BJ (cell line): ENCODE measurements around the gene FBXO31. TPM values are rescaled to one million over a fixed set of nuclear protein-coding genes. Genes with fewer than 3 reads are reported as not detected.

Experiments
- CTCF ChIA-PET: fragments of 350-600 bp; formaldehyde crosslinking; extraction: SDS; loops from one replicate; lab custom pipeline; 2021; ENCODE audit warnings: antibody characterized with exemption, inconsistent platforms; lab: Yijun Ruan, JAX
- POLR2A ChIA-PET: fragments of 300-600 bp; sonication (Branson Sonifier 250); formaldehyde crosslinking; extraction: SDS; loops from one replicate; lab custom pipeline; 2021; ENCODE audit warnings: antibody characterized with exemption; lab: Charles Lee
- DNase-seq: peaks from one replicate; pipeline ENCODE4 v3.0.0-alpha.2; 2011; ENCODE audit warnings: low read depth
- H3K27me3 ChIP-seq: 2 replicates; pipeline ENCODE4 v1.6.0; 2011; ENCODE audit warnings: low read length; ENCODE audit not compliant: control insufficient read depth, insufficient read depth
- H3K36me3 ChIP-seq: 2 replicates; pipeline ENCODE4 v1.5.1; 2011; ENCODE audit warnings: low read length; ENCODE audit not compliant: control insufficient read depth, insufficient read depth
- H3K4me3 ChIP-seq: 2 replicates; pipeline ENCODE4 v1.5.1; 2011; ENCODE audit warnings: low read depth, mild to moderate bottlenecking, control low read depth, low read length
- polyA plus RNA-seq: library from polyadenylated mRNA; depleted of rRNA; stranded (reverse); fragments of >200 nt; gene quantifications from 2 replicates; pipeline ENCODE4 v1.2.3, GENCODE V29; 2011
- TF ChIP-seq, protein P1 (sequence below): IDR thresholded peaks from 2 replicates; pipeline ENCODE4 v1.5.1; 2011; ENCODE audit warnings: low read depth, mild to moderate bottlenecking, control low read depth, inconsistent platforms, low read length, moderate library complexity; ENCODE audit not compliant: insufficient read depth

FBXO31 gene
- polyA plus RNA-seq, 1 experiment: 24.8 TPM

DNA sequence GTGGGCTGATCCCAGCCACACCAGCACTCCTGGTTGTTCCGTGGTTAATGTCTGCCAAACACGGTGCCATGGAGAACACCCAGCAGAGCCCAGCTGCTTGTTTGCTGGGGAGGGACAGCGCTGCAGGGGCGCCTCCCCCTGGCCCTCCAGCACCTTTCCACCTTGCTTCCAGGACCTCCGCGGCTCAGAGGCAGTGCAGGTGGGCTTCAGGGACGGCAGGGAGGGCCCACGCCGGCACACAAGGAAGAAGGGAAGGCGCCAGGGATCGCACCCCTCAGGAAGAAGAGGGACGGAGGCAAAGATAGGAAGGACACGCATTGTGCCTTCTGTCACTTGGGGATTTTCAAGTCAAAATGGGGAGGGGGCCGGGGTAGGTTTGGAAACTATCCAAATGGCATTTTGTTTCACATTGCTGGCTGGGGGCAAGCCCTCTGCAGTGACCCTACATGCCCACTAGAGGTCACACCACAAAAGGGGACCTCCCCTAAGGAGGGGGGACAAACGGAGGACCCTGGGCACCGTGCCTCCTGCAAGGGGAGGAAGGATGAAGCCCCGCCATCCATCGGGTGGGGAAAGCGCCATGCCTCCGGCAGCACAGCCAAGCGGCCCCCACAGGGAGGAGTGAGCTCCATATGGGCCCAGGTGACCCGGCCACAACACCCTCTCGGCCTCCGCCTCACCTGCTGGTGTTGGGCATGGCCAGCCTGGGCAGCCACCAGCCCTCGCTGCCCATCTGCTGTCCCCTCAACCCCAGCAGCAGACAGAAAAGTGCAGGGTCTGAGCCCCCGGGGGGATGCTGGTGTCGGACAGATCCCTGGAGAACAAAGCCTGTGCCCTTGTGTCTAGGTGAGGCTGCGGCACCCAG is 58.9 kb downstream of the FBXO31 start:
- no peak for DNase-seq
- Histone ChIP-seq H3K27me3 (no peaks in the 10 kb centered on the region), H3K36me3 (peaks cover 4% of the 10 kb centered on the region), H3K4me3 (no peak overlapping the region)
- ChIA-PET CTCF (interaction anchor here (0.8 to 1.9 kb wide), 10 partner anchors 9 to 312 kb away, joined by 3 to 13 read pairs (median 4); partner anchors contain the start of genes FBXO31 and MAP1LC3B), POLR2A (no interaction called here)
- TF ChIP-seq, protein P1, sequence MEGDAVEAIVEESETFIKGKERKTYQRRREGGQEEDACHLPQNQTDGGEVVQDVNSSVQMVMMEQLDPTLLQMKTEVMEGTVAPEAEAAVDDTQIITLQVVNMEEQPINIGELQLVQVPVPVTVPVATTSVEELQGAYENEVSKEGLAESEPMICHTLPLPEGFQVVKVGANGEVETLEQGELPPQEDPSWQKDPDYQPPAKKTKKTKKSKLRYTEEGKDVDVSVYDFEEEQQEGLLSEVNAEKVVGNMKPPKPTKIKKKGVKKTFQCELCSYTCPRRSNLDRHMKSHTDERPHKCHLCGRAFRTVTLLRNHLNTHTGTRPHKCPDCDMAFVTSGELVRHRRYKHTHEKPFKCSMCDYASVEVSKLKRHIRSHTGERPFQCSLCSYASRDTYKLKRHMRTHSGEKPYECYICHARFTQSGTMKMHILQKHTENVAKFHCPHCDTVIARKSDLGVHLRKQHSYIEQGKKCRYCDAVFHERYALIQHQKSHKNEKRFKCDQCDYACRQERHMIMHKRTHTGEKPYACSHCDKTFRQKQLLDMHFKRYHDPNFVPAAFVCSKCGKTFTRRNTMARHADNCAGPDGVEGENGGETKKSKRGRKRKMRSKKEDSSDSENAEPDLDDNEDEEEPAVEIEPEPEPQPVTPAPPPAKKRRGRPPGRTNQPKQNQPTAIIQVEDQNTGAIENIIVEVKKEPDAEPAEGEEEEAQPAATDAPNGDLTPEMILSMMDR: peak; percentile 84

GRCh38 chr16:87323727-87324410 is 59.7 kb downstream of the FBXO31 start:
- Histone ChIP-seq H3K4me3 (no peak overlapping the region), H3K27me3 (no peaks in the 10 kb centered on the region), H3K36me3 (peaks cover 3% of the 10 kb centered on the region)
- no peak for DNase-seq
- TF ChIP-seq, protein P1: no peak
- CTCF ChIA-PET: interaction anchor here (0.9 to 1.9 kb wide), 7 partner anchors 10 to 313 kb away, joined by 3 to 13 read pairs (median 4); partner anchors contain the start of genes FBXO31 and MAP1LC3B
- POLR2A ChIA-PET: no interaction called here

GRCh38 chr16:87322833-87323726 is 60.5 kb downstream of the FBXO31 start:
- POLR2A ChIA-PET: no interaction called here
- Histone ChIP-seq H3K36me3 (peaks cover 3% of the 10 kb centered on the region), H3K27me3 (no peaks in the 10 kb centered on the region), H3K4me3 (no peak overlapping the region)
- DNase-seq: no peak
- TF ChIP-seq, protein P1: no peak
- CTCF ChIA-PET: interaction anchor here (0.9 to 1.9 kb wide), 7 partner anchors 11 to 313 kb away, joined by 3 to 13 read pairs (median 4); partner anchors contain the start of genes FBXO31 and MAP1LC3B

DNA sequence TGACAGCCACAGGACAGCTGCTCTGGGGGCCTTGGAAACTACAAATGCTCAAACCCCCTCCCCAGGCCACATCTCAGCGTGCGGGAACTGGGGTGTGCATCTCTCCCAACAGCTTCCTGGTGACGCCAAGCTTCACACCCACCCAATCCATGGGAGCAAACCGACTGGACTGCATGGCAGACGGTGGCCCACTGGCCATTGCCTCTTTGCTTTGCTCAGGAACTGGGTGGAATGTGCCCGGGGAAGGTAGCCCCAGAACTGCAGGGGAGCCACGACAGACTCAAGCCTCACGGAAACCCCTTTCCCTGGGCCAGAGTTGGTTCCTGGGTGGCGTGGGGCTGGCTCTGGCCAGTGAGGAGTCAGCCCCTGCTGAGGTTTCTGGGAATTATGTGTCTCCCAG is 61.2 kb downstream of the FBXO31 start:
- H3K4me3 ChIP-seq: no peak overlapping the region
- peaks cover 3% of the 10 kb centered on the region; the same call in 1 of the 2 replicates for H3K36me3 ChIP-seq
- ChIA-PET CTCF (interaction anchor here (0.9 to 1.8 kb wide), 3 partner anchors 8 to 61 kb away, joined by 3 to 5 read pairs (median 5); partner anchors contain the start of gene FBXO31), POLR2A (no interaction called here)
- H3K27me3 ChIP-seq: no peaks in the 10 kb centered on the region
- TF ChIP-seq, protein P1: no peak
- DNase-seq: no peak
